H9 (cell line): Measurements from ENCODE around the gene TRAIP. TPM values are rescaled to one million over a fixed set of nuclear protein-coding genes. Genes with fewer than 3 reads are reported as not detected.

ENCODE experiments used
- DNase-seq: peaks from one replicate; pipeline ENCODE4 v3.0.0-alpha.2; 2017
- H2AFZ ChIP-seq: one replicate; pipeline ENCODE4 v1.6.1; 2013; ENCODE audit warnings: mild to moderate bottlenecking, low read length, control low read depth, moderate library complexity
- H2AK5ac ChIP-seq: 2 replicates; pipeline ENCODE4 v1.6.1; 2013; ENCODE audit warnings: low read length, control low read depth, mixed read lengths; ENCODE audit not compliant: insufficient read length
- H2BK120ac ChIP-seq: one replicate; pipeline ENCODE4 v1.6.1; 2013; ENCODE audit warnings: low read depth, mild to moderate bottlenecking, low read length, control low read depth, inconsistent platforms; ENCODE audit not compliant: poor library complexity, severe bottlenecking
- H2BK12ac ChIP-seq: 2 replicates; pipeline ENCODE4 v1.6.1; 2013; ENCODE audit warnings: low read length, control low read depth, mixed read lengths, low read depth; ENCODE audit not compliant: insufficient read length
- H2BK15ac ChIP-seq: 2 replicates; pipeline ENCODE4 v1.6.1; 2013; ENCODE audit warnings: low read depth, low read length, control low read depth
- H2BK20ac ChIP-seq: one replicate; pipeline ENCODE4 v1.6.1; 2013; ENCODE audit warnings: low read depth, mild to moderate bottlenecking, low read length, control low read depth, inconsistent platforms; ENCODE audit not compliant: poor library complexity, severe bottlenecking
- H2BK5ac ChIP-seq: 2 replicates; pipeline ENCODE4 v1.6.1; 2013; ENCODE audit warnings: low read length, control low read depth, mixed read lengths; ENCODE audit not compliant: insufficient read length
- H3K14ac ChIP-seq: 2 replicates; pipeline ENCODE4 v1.6.1; 2013; ENCODE audit warnings: low read length, control low read depth; ENCODE audit not compliant: insufficient read depth
- H3K18ac ChIP-seq: 2 replicates; pipeline ENCODE4 v1.6.1; 2013; ENCODE audit warnings: low read depth, mild to moderate bottlenecking, mixed read lengths, low read length, control low read depth; ENCODE audit not compliant: insufficient read length
- H3K23ac ChIP-seq: 2 replicates; pipeline ENCODE4 v1.6.1; 2013; ENCODE audit warnings: low read length, control low read depth, mixed read lengths, low read depth; ENCODE audit not compliant: insufficient read length
- H3K23me2 ChIP-seq: 2 replicates; pipeline ENCODE4 v1.6.1; 2013; ENCODE audit warnings: low read depth, mild to moderate bottlenecking, mixed read lengths, low read length, control low read depth; ENCODE audit not compliant: insufficient read length, poor library complexity, severe bottlenecking
- H3K27ac ChIP-seq: 2 replicates; pipeline ENCODE4 v1.5.1; 2013; ENCODE audit warnings: low read length, control low read depth, mixed read lengths, low read depth; ENCODE audit not compliant: insufficient read length
- H3K27me3 ChIP-seq: 2 replicates; pipeline ENCODE4 v1.6.1; 2013; ENCODE audit warnings: low read length, control low read depth, inconsistent platforms; ENCODE audit not compliant: insufficient read depth
- H3K4ac ChIP-seq: 2 replicates; pipeline ENCODE4 v1.6.1; 2013; ENCODE audit warnings: low read depth, mild to moderate bottlenecking, control low read depth, inconsistent platforms, low read length, moderate library complexity
- H3K4me1 ChIP-seq: 2 replicates; pipeline ENCODE4 v1.6.1; 2013; ENCODE audit warnings: low read length, control low read depth, inconsistent platforms; ENCODE audit not compliant: insufficient read depth
- H3K4me2 ChIP-seq: 2 replicates; pipeline ENCODE4 v1.6.1; 2013; ENCODE audit warnings: low read length, control low read depth, mixed read lengths; ENCODE audit not compliant: insufficient read length, insufficient read depth
- H3K56ac ChIP-seq: 2 replicates; pipeline ENCODE4 v1.6.1; 2013; ENCODE audit warnings: low read depth, mild to moderate bottlenecking, mixed read lengths, low read length, control low read depth; ENCODE audit not compliant: insufficient read length
- H3K79me1 ChIP-seq: 2 replicates; pipeline ENCODE4 v1.6.1; 2013; ENCODE audit warnings: low read depth, mild to moderate bottlenecking, moderate library complexity, low read length, control low read depth, inconsistent platforms; ENCODE audit not compliant: insufficient read depth, poor library complexity, severe bottlenecking
- H3K79me2 ChIP-seq: 2 replicates; pipeline ENCODE4 v1.6.1; 2013; ENCODE audit warnings: low read length, control low read depth, inconsistent platforms; ENCODE audit not compliant: insufficient read depth
- H3K9ac ChIP-seq: 2 replicates; pipeline ENCODE4 v1.6.1; 2013; ENCODE audit warnings: low read length, control low read depth, mixed read lengths; ENCODE audit not compliant: insufficient read length; ENCODE audit errors: extremely low read depth
- H3K9me3 ChIP-seq: one replicate; pipeline ENCODE4 v1.6.1; 2013; ENCODE audit warnings: low read depth, low read length, inconsistent platforms; ENCODE audit not compliant: control insufficient read depth
- H3T11ph ChIP-seq: one replicate; pipeline ENCODE4 v1.6.1; 2013; ENCODE audit warnings: mild to moderate bottlenecking, low read length, control low read depth, inconsistent platforms
- H4K20me1 ChIP-seq: one replicate; pipeline ENCODE4 v1.6.1; 2013; ENCODE audit not compliant: control insufficient read depth, insufficient read length, insufficient read depth
- H4K5ac ChIP-seq: 2 replicates; pipeline ENCODE4 v1.6.1; 2013; ENCODE audit warnings: low read depth, mild to moderate bottlenecking, mixed read lengths, low read length, control low read depth; ENCODE audit not compliant: insufficient read length
- H4K8ac ChIP-seq: replicated peaks from 2 replicates; pipeline ENCODE4 v1.6.1; 2013; ENCODE audit warnings: low read length, control low read depth, mixed read lengths, low read depth; ENCODE audit not compliant: insufficient read length
- H4K91ac ChIP-seq: 2 replicates; pipeline ENCODE4 v1.6.1; 2013; ENCODE audit warnings: low read depth, mild to moderate bottlenecking, moderate library complexity, mixed read lengths, low read length, control low read depth; ENCODE audit not compliant: insufficient read length
- H3K27ac Mint-ChIP-seq, 3 experiments: 2 replicates in 2 of 3; 3 replicates in 1 of 3; pipeline ENCODE4 v1.8.0; 2020 to 2021; ENCODE audit warnings: mixed read lengths in 3 of 3, mild to moderate bottlenecking in 1 of 3, moderate library complexity in 1 of 3
- H3K27me3 Mint-ChIP-seq: 2 replicates; pipeline ENCODE4 v1.8.0; 2021; ENCODE audit warnings: low read depth, mild to moderate bottlenecking, moderate library complexity, mixed read lengths
- H3K36me3 Mint-ChIP-seq, 3 experiments: 2 replicates in 2 of 3; 3 replicates in 1 of 3; pipeline ENCODE4 v1.8.0; 2020 to 2021; ENCODE audit warnings: low read depth in 3 of 3, mixed read lengths in 3 of 3; ENCODE audit not compliant: insufficient read depth in 1 of 3
- H3K4me1 Mint-ChIP-seq, 2 experiments: 2 replicates each; pipeline ENCODE4 v1.8.0; 2020; ENCODE audit warnings: mixed read lengths in 2 of 2
- H3K4me3 Mint-ChIP-seq, 2 experiments: 2 replicates in 1 of 2; 3 replicates in 1 of 2; pipeline ENCODE4 v1.8.0; 2020 to 2021; ENCODE audit warnings: mild to moderate bottlenecking in 2 of 2, mixed read lengths in 2 of 2, moderate library complexity in 1 of 2
- H3K9me3 Mint-ChIP-seq, 2 experiments: 2 replicates in 1 of 2; 3 replicates in 1 of 2; pipeline ENCODE4 v1.8.0; 2020; ENCODE audit warnings: mild to moderate bottlenecking in 2 of 2, mixed read lengths in 2 of 2, moderate library complexity in 1 of 2
- WGBS: extraction: QIAGEN DNeasy Blood & Tissue Kit; methylation state at CpG from one replicate; pipeline ENCODE4 v1.1.7; 2013; ENCODE audit warnings: missing lambda C conversion rate, low lambda C conversion rate, mixed read lengths; ENCODE audit not compliant: insufficient read length; ENCODE audit errors: extremely low coverage; 5-methylcytosine and 5-hydroxymethylcytosine counted together
- total RNA-seq: library from RNA; stranded (reverse); gene quantifications from 2 replicates; pipeline ENCODE4 v1.2.1, GENCODE V29; 2021
- TF ChIP-seq, protein P1 (sequence below): fragments of 200-600 bp; sonication (generic); conservative IDR thresholded peaks from 3 replicates; pipeline ENCODE4 v1.8.0; 2021; ENCODE audit warnings: antibody characterized with exemption, mild to moderate bottlenecking

Gene TRAIP
- total RNA-seq, 1 experiment from 2014 or later: 36.7 TPM

GRCh38 chr3:49803465-49804140, 52.8 kb downstream of the TRAIP start:
- H3K4me1 Mint-ChIP-seq: peaks cover 31% of the 10 kb centered on the region in 2 experiments
- Histone ChIP-seq H3K9me3 (no peaks in the 10 kb centered on the region), H3K27me3 (no peaks in the 10 kb centered on the region; the same call in 1 of the 2 replicates), H3K27ac (no peak overlapping the region), H3K79me2 (no peaks in the 10 kb centered on the region), H3K4me2 (peak overlapping the region; percentile 37), H3K9ac (no peak overlapping the region), H2BK15ac (no peak overlapping the region), H3K23me2 (peaks cover 14% of the 10 kb centered on the region), H3K79me1 (no peaks in the 10 kb centered on the region), H3K56ac (no peak overlapping the region), H3K18ac (no peak overlapping the region), H3T11ph (no peak overlapping the region), H3K23ac (no peak overlapping the region), H2BK120ac (no peak overlapping the region), H2BK20ac (no peak overlapping the region), H4K8ac (no peak overlapping the region), H3K14ac (no peak overlapping the region), H4K91ac (no peak overlapping the region), H2BK12ac (no peak overlapping the region), H4K20me1 (no peaks in the 10 kb centered on the region), H2BK5ac (no peak overlapping the region), H2AK5ac (no peak overlapping the region), H3K4me1 (peaks cover 8% of the 10 kb centered on the region; the same call in 1 of the 2 replicates), H3K4ac (no peak overlapping the region), H2AFZ (no peak overlapping the region), H4K5ac (no peak overlapping the region)
- H3K9me3 Mint-ChIP-seq: no peaks in the 10 kb centered on the region
- TF ChIP-seq, protein P1, sequence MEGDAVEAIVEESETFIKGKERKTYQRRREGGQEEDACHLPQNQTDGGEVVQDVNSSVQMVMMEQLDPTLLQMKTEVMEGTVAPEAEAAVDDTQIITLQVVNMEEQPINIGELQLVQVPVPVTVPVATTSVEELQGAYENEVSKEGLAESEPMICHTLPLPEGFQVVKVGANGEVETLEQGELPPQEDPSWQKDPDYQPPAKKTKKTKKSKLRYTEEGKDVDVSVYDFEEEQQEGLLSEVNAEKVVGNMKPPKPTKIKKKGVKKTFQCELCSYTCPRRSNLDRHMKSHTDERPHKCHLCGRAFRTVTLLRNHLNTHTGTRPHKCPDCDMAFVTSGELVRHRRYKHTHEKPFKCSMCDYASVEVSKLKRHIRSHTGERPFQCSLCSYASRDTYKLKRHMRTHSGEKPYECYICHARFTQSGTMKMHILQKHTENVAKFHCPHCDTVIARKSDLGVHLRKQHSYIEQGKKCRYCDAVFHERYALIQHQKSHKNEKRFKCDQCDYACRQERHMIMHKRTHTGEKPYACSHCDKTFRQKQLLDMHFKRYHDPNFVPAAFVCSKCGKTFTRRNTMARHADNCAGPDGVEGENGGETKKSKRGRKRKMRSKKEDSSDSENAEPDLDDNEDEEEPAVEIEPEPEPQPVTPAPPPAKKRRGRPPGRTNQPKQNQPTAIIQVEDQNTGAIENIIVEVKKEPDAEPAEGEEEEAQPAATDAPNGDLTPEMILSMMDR: peak; percentile 30; the same call in 2 of the 3 replicates
- H3K4me3 Mint-ChIP-seq: peak overlapping the region; percentile 79 to 82
- no peak overlapping the region for H3K27ac Mint-ChIP-seq
- no peaks in the 10 kb centered on the region for H3K36me3 Mint-ChIP-seq
- WGBS: no CpG with 5 or more reads among the region's 41 CpGs
- peaks cover 48% of the 10 kb centered on the region for H3K27me3 Mint-ChIP-seq
- peak; percentile 74 for DNase-seq
